ENCODE measurements around the gene WBP2NL.
"Not testable (repeated sequence)": the region's sequence is repeated elsewhere in the genome, so short reads cannot be mapped to it uniquely, and the experiment has no call there.

The WBP2NL gene, protein sequence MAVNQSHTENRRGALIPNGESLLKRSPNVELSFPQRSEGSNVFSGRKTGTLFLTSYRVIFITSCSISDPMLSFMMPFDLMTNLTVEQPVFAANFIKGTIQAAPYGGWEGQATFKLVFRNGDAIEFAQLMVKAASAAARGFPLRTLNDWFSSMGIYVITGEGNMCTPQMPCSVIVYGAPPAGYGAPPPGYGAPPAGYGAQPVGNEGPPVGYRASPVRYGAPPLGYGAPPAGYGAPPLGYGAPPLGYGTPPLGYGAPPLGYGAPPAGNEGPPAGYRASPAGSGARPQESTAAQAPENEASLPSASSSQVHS

DNA sequence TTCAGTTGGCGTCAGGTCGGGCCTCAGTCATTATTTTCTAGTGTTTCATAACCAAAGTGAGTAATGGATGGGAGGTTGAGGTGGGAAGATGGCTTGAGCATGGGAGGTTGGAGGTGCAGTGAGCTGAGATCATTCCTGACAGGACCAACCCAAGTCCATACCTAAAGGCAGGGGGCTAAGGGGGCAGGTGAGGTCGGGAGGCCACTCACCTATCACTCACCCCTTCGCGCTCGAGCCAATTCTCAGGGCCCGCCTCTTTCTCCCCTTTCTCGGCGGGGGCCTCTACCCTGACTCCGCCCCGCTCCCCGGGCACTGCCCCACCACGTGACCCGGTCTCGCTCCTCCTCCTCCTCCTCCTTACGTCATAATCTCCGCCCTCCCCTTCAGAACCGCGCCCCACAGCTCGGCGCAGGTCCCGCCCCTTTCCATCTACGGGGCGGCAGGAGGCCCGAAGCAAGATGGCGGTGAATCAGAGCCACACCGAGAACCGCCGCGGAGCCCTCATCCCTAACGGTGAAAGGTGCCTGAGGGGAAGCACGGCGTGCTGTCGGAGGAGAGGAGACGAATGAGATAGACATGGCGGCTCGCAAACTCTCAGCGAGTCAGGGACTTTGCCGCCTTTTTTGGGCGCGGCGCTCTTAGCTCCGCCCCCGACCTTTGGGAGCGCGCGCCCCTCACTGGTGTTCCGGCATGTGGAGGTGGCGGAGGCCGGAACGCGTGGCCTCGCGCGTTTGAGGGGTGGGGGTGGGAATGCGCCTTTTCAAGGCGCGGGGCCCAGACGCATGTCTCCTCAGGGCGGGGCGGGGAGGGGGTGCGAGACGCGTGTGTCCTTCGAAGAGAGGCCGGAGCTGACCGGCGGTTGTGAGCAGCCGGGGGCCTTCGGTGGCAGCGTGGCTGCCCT lies at the start of gene WBP2NL:
Gene WBP2NL, plus strand, starts transcription at position 428 of the 901 bp plus-strand sequence. Its CDS starts 31 bp downstream, at position 459.
- no peak for DNase-seq

DNA sequence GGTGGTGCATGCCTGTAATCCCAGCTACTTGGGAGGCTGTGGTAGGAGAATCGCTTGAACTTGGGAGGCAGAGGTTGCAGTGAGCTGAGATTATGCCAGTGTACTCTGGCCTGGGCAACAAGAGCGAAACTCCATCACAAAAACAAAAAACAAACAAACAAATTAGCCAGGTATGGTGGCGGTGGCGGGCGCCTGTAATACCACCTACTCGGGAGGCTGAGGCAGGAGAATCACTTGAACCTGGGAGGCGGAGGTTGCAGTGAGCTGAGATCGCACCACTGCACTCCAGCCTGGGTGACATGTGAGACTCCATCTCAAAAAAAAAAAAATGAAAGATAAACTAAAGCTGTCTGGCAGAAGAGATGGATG lies 49.7 kb upstream of the WBP2NL start:
- not testable (repeated sequence) for DNase-seq

DNA sequence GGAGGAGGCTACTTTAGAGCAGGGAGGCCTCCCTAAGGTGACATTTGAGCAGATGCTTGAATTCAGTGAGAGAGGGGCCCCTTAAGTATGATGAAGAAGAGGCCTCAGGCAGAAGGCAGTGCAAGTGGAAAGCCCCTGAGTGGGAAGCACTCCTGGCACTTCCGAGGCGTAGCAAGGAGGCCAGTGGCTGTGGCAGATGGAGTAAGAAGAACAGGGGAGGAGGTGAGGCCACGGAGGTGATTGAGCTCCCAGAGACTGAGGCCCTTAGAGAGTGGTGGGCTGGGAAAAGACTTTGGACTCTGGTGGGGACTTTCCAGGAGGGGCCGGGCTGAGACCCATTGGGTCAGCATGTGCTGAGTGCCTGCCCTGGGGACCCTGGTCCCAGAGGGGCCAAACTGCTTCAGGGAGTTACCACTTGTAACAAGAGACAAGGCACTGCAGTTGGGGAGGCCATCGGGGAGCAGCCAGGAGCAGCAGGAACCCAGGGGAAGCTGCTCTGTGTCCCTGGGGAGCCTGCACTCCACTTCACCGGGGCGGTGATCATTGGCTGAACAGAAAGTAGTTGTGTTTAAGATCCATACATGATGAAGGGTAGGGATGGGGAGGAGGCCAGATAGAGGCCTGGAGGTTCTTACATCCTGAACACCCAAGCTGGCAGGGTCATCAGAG lies 49.2 kb upstream of the WBP2NL start:
- no peak for DNase-seq

DNA sequence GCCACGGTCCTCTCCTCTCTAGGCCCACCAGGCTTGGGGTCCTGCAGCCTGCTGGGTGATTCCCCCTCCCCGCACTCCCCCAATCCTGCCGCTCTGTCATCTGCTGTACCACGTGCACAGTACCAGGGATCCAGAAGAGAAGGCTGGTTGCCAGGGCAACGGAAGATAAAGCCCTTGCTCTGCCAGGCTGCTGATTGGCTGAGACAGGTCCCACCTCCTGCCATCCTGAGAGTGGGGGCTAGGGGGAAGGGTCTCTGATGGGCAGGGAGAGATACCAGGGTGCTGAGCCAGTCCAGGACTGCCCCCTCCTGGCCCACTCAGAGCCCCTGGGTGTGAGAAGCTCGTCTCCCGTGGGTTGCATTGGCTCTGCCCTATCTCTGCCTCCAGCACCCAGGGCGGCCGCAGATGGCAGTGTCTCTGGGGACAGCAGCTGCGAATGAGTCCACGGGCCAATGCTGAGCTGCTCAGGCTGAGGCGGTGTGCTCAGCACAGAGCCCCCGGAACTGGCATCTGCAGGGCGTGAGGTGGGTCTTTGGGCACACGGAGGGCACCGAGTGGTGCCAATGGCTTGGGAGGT lies 46.6 kb upstream of the WBP2NL start, which contains the start of gene SMIM45:
Gene SMIM45, plus strand, starts transcription at position 253 of the 577 bp plus-strand sequence.
- no peak for DNase-seq

DNA sequence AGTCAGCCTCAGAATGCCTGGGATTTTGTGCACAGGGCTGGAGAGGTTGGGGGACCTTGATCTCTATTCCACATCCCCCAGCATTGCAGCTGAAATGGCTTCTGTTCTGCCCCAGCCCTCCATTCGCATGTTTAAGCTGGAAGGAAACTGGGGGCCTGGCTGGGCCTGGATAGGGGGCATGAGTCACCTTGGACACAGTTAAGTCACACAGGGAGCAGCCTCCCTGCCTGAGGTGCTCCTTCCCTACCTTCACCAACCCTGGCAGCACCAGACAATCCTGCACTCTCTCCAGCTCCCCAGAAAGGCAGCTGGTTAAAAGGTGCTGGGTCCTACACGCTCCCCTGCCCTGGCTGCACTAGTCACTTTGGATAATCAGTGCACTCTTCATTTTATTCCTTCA lies 45.9 kb upstream of the WBP2NL start:
- DNase-seq, result no peak

DNA sequence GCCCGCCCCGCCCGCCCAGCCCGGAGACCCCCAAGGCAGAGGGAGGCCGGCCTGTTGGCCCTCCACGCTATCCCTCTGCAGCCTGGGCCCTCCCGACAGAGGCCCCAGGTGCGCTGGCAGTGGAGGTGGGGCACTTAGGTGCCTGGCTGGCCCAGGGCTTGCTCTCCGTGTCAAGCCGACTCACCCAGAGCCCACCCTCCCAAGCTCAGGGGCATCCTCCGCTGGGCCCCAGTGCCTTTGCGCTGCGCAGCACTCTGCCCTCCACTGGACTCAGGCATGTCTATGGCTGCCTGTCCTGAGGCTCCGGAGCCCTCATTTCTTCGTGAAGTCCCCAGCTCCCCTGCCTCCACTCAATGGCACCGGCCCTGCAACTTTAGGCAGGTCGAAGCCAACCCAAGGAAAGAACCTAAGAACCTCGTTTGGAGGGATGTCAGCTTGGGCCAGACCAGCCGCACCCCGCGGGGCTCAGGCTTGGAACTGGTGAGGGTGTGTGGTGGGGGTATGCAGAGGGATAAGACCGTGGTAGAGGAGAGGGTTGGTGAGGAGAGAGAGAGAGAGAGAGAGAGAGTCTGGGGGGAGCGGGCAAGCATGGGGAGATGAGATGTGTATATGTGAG lies 40.5 kb upstream of the WBP2NL start:
- DNase-seq, result no peak

DNA sequence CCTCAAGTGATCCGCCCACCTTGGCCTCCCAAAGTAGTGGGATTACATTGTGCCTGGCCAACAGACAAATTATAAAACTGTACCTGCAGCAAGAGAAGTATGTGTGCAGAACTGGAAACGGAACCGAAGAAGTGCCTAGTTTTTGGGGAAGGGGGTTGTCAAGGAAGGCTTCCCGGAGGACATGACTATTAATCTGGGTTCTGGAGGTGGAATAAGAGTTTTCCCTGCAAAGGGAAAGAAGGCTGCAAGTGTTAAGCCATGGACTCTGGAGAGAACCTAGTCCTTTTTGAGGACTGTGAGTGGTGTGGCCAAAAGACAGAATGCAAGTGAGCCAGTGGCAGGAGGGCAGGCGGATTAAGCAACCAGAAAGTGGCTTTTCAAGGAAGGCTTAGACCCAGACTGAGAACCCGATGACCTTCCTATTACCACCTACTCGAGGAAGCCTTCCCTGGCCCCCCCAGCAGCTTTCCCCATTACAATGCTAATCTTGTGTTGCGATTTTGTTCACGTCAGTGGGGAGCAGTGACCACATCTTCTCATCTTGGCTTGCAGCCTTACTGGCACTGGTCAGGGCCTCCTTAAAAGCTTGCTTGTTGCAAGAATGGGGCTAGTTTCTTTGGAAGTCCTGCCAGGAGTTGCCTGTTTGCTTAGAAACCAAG lies 35.0 kb upstream of the WBP2NL start:
- no peak for DNase-seq

DNA sequence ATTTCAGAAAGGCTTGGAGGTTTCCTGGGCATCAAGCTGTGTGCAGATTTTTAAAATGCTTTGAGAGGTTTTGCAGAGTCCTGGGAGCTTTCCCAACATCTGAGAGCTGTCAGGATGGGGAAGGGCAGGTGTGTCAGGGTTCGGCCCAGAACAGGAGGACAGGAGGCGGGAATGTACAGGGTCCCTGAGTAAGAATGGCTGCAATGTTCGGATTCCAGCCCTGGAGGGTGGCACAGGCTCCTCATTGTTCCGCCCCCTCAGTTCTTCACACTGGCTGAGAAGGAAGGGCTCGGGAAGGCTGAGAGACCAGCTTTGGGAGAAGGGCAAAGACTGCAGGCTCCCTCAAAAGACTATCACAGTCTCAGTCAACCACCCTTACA lies 34.5 kb upstream of the WBP2NL start:
- DNase-seq, result no peak

DNA sequence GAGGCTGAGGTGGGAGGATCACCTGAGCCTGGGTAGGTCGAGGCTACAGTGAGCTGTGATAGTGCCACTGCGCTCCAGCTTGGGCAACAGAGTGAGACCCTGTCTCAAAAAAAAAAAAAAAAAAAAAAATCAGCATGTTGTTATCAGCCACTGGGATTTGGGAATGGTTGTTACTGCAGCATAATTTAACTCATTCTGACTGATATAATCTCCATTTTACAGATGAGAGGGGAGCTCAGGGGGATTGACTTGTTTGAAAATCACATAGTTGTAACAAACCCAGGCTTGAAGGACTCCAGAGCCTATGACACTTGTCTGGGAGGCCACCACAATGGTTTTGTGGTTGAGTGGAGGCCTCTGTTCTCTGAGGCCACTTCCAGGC lies 32.4 kb upstream of the WBP2NL start:
- DNase-seq, result no peak

DNA sequence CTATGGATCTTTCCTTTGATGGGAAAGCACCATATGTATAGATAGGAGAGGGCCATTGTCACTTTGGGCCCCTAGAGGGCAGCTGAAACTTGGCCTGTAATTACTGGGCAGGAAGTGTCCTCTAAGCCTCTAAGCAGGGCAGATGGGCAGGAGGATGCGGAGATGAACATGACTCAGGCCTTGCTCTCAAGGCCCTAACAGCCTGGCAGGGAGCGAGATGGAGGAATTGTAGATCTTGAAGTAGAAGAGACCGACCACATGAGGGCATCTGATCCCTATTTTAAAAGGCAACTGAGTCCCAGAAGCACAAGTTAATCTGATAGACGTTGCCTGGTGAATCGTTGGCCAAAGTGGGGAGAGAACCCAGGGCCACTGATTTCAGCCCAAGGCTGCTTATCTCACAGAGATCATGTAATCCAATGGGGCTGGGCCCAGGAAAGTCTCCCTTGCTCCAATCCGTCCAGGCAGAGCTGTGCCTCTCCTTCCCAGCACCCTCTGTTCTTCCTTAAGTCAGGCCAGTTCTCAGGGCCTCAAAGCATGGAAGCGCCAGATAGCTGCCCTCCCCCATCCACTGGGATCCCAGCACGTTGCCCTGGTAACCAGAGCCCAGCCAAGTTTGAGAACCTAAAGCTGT lies 31.9 kb upstream of the WBP2NL start:
- peak; percentile 72 to 78 for DNase-seq

DNA sequence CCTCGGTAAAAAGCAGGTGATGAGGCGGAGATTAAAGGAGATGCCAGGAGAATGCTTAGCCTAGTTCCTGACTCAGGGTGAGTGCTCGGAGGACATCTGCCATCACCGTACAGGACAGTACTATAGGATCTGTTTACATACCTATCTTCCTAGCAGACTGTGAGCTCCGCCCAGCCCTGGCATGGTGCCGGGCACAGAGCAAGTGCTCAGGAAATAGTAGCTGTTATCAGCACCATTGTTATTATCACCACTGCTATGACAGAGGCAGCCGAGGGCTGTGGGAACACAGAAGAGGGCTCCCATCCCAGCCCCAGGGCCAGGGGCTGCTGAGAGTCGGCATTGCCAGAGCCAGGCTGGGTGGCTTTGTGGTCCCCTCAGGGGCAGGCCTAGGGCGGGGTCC lies 30.0 kb upstream of the WBP2NL start:
- no peak for DNase-seq

DNA sequence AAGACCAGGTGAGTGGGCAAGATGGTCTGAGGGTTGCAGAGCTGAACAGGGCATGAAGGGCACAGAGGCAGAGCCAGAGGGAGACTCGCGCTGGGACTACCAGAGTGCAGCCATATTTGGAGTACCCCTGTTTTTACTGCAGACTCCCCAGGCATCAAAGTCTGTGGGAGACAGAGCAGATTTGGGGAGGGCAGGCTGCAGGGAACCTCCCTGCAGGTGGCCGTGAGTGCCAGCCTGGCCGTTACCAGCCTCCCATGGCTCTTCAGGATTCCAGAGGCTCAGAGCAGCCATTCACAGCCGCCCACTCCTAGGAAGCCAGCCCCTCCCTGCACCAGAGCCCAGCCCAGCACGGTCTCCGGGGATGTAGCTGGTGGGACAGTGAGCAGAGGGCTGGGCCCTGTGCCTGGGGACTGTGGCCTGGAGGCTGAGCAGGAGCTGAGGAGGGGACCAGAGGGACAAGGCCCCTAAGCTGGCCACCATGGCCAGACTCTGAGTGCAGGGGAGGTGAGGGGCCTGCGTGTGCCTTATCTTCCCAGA lies 29.4 kb upstream of the WBP2NL start, which contains the start of gene SEPTIN3:
Gene SEPTIN3, plus strand, starts transcription at position 334 of the 537 bp plus-strand sequence. CDS start 2,050 bp downstream, outside the sequence.
- no peak for DNase-seq

DNA sequence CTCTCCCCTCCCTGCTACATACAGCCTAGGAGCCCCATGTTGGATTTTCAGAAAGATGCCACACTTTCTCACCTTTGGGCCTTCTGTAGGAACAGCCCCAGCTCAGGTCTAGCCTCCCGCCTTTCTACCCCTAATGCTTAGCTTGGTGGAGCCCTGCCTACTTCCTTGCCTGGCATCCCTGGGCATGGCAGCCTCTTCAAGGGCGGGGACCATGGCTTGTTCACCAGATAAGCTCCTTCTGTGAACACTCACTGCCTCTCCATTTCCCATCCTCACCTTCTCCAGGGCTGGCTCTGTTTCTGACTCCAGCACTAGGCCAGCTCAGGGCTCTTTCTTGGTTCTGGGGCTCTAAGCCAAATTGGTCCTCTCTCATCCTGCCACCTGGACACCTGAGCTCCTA lies 28.0 kb upstream of the WBP2NL start:
- DNase-seq, result no peak

DNA sequence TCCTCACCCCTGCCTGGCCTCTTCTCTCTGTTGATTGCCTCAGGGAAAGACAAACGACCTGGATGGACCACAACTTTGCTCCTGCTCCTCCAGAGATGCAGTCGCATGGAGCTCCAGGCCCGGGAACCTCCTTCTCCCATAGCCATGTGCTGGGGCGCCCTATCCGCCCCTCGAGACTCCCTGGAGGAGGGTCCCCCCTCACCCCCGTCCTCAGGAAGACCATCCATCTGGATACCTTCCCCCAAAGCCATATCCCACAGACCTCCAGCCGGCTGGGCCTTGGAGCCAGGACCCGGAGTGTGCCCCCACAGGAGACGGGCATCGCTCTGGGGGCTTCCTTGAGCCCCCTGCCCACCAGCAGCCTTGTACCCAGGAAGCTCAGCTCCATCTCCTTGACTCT lies 27.2 kb upstream of the WBP2NL start:
- DNase-seq, result no peak

DNA sequence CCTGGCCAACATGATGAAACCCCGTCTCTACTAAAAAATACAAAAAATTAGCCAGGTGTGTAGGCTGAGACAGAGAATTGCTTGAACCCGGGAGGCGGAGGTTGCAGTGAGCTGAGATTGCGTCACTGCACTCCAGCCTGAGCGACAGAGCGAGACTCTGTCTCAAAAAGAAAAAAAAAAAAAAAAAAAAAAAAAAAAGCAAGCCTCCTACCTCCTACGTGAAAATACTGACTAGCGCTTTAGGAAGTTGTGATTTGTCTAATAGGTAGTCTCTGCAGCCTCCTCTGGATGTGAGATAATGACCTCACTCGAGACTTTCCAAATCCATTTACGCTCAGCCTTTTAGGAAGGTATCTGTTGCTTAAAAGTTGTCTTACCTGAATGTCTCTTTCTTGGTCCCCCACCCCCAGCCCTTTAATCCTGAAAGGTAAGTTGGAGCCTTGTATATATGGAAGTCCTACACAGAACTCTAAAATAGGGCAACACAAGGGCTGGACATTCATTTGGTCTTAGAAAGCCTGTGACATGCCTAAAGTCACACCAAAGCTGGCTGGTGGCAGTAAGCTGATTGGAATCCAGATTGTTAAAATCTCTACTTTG lies 23.8 kb upstream of the WBP2NL start:
- no peak for DNase-seq

DNA sequence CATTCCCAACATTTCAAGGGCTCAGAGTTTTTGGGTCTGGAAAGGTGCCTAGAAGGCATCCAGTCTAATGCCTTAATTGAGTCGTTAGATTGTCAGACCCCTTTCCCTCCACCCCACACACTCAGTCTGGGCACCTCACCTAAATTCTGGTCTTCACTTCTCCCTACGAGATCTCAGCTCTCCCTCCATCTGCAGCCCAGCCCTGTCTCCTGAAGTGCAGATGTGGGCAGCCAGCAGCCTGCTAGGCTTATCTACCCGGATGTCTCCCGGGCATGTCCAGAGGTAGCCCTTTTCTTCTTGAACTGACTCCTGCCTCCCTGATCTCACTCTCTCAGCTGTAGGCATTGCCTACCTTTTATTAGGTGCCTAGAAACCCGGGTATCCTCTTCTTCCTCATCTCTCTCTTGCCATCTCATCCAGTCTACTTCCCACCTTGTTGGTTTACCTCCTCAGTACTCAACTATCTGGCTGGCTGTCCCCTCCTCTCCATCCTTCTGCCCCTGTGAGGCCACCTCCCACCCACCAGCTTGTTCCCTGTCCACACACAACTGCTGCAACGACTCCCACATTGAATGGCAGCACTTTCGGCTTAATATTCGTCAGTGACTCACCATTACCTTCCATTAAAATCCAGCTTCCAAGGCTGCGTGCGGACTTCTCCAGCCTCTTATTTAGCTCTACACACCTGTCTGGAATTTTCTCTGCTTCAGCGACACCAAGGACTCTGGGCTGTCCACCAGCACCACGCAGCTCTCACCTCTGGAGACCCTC lies 23.1 kb upstream of the WBP2NL start:
- no peak for DNase-seq

DNA sequence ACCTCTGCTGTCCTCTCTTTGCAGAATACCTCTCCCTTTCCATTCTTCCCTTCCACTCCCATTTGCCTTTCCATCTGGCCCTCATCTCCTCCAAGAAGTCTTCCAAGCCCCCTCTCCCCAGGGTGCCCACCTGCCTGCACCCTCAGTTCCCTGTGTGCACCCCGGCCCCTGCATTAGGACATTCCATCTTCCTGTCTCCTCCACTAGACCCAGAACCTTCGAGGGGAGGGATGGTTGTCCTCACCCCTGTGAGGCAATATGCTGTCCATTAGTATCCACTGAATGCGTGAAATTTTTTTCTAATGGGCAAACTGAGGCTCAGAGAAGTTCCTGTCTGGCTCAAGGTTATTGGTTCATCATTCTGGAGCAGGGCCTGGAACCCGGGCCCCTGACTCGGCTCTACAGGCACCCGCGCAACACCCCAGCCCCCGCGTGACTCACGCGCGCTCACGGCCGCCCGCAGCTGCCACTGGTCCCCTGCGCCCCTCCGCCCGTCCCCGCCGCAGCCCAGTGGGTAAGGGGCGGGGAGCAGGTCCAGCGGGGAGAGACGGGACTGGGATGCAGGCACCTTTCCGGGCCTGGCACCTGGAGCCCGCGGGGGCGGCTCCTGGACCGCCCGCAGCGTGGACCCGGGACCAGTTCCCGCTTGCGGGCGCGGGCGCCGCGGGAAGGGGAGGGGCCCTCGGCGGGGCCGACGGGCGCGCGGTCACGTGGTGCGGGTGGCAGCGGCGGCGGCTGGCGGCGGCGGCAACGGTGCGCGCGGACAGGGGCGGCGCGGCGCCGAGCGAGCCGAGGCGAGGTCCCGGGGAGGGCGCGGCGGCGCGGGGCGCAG lies 22.3 kb upstream of the WBP2NL start:
- no peak for DNase-seq

DNA sequence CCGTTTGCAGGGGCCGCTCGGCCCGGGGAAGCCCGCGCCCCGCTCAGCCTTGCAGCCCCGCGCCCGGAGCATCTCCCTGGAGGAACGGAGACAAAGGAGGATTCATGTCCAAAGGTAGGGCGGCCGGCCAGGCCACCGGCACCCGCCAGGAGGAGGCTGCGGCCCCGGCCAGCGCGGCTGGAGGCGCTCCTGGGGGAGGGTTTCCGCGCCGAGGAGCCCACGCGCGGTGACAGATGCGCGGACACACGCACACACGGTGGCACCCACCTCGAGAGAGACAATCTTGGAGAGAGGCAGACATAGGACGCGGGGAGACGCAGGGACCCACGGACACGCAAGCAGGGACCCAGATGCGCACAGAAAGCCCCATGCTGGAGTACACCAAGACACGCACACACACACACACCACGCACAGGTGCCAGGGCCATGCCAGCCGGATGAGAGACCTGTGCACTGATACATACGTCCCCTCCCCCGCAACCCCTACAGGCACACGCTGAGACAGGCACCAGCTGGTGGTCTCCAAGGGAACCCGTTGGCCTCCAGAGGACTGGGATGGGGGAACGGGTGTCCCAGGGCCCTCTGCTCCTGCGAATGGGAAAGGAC lies 21.5 kb upstream of the WBP2NL start:
- DNase-seq, result no peak

DNA sequence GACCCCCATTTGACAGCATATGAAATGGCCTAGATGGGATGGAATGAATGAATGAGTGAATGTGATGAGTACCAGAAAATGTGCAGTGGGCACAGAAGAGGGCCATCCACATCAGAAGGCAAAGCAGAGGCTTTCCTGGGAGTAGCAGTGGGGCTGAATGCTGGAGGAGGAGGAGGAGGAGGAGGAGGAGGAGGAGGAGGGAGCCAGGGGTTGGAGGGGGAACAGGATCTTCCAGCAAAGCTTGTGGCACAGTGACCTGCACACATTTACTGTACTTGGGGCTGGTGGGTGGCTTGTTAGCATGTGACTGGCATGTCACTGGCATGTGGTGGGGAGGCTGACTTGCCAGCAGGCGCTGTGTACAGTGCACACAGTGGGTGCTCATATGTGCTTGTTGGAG lies 19.9 kb upstream of the WBP2NL start:
- DNase-seq, result no peak

Data from Kasumi-1 (cell line).